GM19324 (cell line): ENCODE data around the gene ETV1.

Source experiments
- ATAC-seq: cut with Tn5 transposase; IDR thresholded peaks from one replicate; pipeline ENCODE4 v1.9.1; 2021; ENCODE audit warnings: mild to moderate bottlenecking, moderate library complexity; ENCODE audit not compliant: unreplicated experiment, low FRiP score

Gene ETV1

GRCh38 chr7:13841284-13841683 is 148.2 kb downstream of the ETV1 start:
- ATAC-seq = no peak
